Activated T-cell treated with anti-CD3 and anti-CD28 coated beads, Interleukin-2, amount 50 U/mL, for 1 hour (primary cell): ENCODE data around the gene FUS.
"Not testable (repeated sequence)": the region's sequence is repeated elsewhere in the genome, so short reads cannot be mapped to it uniquely, and the experiment has no call there.

Source experiments
- DNase-seq: peaks from one replicate; pipeline ENCODE4 v3.0.0-alpha.2; 2020

The FUS gene

DNA sequence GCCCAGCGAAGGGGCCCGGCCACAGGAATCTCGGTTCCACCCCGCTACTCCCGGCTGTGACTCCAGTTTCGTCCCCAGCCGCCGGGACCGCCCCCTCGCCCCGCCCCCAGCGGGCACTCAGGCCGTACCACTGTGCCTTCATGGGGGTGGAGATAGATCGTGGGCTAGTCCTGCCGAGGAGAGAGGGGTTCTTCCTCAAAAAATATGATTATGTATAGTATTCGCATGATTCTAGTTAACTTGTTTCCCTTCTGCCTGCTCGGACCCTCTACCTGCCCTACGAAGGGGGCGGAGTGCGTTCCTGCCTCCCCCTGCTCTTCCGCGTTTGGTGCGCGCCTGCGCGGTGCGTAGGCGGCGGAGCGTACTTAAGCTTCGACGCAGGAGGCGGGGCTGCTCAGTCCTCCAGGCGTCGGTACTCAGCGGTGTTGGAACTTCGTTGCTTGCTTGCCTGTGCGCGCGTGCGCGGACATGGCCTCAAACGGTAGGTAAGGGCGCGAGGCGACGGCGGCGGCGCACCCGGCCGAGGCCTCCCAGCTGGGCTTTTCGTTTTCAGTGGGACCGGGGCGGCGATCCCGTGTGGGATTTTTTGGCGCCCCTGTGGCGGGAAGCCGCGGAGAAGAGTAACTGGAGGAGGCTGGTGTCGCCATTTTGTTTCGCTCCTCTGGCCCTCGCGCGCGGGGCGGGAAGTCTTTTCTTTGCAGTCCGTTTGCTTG, at the start of gene FUS:
Gene FUS, plus strand, starts transcription at position 393 of the 713 bp plus-strand sequence. Its CDS starts 76 bp downstream, at position 469.
- DNase-seq, result peak; percentile 94

- DNase-seq, result no peak
These were observed 49.5 kb upstream of the FUS start for GRCh38 chr16:31130336-31130891.

GRCh38 chr16:31130899-31131298, 49.0 kb upstream of the FUS start:
- no peak for DNase-seq

GRCh38 chr16:31131416-31131815, 48.5 kb upstream of the FUS start:
- DNase-seq, result no peak

DNA sequence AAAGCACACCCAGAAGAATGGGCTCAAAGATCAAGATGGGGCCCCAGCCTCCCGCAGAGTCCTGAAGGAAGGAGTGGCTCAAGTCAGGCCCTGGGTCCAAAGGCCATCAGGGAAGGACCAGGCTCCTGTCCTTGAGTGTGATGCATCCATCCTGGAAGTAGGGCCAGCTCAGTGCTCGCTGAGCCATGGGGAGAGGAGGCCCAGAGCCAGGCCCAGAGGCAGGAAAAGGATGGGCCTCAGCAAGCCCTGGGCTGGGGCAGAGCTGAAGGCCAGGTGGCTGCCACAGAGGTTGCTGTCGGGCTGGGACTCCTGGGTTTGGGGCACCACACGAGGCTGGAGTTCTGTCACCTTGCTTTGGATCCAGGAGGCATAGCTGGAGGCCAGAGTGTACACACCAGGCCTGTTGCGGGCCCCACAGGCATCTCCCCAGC, 48.1 kb upstream of the FUS start:
- DNase-seq, result no peak

- DNase-seq, result no peak
These were observed 47.5 kb upstream of the FUS start for GRCh38 chr16:31132303-31132979.

DNA sequence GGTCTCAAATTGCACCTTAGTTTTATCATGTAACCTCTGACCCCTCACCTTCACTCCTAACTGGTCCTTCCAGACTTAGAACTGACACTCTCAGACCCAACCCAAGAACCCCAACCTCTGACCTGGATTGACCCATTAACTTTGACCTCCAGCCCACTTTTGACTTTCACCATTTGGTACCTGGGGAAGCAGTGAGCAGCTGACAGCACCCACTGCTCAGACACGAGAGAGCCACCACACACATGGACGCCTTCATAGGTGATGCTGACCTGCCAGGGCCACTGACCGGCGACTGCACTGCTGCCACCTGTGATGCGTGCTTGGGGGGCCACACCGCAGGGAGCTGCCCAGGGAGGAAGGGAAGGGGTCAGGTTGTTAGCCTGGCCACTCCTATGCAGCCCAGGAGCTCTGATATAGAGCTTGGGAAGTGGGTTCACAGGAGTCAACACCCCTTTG, 46.9 kb upstream of the FUS start:
- no peak for DNase-seq

DNA sequence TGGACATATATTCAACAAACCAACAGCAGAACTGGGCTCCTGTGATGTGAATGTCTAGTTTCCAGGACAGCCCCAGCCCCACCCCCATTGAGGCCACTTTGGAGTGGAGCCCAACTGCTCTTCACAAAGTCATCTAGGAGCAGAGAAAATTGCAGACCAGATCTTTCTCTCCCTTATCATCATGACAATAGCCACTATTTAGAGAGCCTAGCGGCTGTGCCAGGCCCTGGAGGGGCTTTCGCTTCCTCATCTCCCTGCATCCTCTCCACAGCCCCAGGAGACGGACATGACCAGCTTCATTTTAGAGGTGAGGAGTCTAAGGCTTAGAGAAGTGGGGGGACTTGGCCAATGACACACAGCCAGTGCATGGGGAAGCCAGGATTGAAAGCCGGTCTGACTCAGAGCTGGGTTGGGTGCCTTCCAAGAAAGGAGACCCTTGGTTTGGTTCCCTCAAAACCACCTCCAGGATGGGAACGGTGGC, 45.8 kb upstream of the FUS start:
- DNase-seq, result no peak

- DNase-seq, result no peak
These were observed 45.1 kb upstream of the FUS start for GRCh38 chr16:31134625-31135534.

DNA sequence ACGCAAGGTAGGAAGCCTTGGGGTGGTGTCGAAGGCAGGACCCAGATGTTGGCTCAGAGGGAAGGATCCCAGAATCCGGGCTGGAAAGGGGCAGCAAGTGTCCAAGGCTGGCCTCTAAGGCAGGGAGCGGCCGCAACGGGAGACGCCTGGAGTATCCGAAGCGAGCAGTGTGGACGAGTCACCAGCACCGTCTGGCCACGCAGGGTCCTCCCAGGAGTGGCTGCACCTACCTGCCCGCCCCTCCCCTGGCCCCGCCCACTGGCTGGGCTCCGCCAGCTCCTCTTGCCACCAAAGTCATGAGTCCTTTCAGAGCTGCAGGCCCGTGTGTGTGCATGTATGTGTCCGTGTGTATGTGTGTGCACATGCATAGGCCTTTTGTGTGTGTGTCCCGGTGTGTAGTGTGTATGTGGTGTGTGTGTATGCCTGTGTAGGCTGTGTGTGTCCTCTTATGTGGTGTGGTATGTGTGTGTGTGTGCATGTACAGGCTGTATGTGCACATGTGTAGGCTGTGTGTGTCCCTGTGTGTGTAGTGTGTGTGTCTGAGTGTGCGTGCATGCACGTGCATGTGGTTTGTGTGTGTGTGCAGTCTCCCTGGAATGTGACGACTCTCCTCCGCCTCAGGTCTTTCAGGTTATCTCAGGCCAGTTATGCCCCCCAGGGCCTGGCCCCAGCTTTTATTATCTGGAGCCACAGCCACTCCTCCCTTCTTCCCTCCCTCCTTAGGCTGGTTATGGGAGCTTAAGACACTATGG, 44.2 kb upstream of the FUS start, which contains the start of gene PRSS8:
Gene PRSS8, minus strand, starts transcription at position 193 of the 752 bp plus-strand sequence. CDS start 229 bp downstream, outside the sequence.
- no peak for DNase-seq

DNA sequence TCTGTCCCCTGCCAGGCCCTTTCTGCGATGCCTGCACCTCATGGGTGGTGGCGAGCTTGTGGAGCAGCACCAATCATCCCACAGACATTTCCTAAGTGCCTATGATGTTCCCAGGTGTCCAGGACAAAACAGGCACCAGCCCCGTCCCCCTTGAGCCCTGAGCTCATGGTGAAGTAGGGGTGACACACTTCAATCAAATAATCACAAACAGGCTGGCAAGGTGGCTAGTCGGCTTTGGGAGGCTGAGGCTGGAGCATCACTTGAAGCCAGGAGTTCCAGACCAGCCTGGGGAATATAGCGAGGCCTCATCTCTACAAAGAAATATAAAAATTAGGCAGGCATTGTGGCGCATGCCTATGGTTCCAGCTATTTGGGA, 43.7 kb upstream of the FUS start:
- DNase-seq, result no peak

DNA sequence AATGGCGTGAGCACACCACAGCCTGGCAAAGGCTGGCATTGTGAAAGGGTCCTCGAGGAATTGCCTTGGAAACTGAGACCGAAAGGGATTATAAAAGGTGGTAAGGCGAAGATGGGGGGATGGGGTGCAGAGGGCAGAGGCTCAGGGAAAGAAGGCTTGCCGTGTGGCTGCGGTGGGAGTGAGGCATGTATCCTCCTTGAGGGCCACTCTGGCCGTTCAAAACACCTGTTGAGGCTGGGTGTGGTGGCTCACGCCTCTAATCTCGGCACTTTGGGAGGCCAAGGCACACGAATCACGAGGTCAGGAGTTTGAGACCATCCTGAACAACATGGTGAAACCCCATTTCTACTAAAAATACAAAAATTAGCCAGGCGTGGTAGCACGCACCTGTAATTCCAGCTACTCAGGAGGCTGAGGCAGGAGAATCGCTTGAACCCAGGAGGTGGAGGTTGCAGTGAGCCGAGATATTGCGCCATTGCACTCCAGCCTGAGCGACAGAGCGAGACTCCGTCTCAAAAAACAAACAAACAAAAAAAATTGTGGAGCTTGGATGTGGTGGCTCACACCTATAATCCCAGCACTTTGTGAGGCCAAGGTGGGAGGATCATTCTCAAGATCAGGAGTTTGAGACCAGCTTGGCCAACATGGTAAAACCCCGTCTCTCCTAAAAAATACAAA, 43.0 kb upstream of the FUS start:
- DNase-seq, result not testable (repeated sequence)

- no peak for DNase-seq
These were observed 41.0 kb upstream of the FUS start for GRCh38 chr16:31138621-31139578.

- DNase-seq, result not testable (repeated sequence)
These were observed 38.9 kb upstream of the FUS start for GRCh38 chr16:31141071-31141469.

DNA sequence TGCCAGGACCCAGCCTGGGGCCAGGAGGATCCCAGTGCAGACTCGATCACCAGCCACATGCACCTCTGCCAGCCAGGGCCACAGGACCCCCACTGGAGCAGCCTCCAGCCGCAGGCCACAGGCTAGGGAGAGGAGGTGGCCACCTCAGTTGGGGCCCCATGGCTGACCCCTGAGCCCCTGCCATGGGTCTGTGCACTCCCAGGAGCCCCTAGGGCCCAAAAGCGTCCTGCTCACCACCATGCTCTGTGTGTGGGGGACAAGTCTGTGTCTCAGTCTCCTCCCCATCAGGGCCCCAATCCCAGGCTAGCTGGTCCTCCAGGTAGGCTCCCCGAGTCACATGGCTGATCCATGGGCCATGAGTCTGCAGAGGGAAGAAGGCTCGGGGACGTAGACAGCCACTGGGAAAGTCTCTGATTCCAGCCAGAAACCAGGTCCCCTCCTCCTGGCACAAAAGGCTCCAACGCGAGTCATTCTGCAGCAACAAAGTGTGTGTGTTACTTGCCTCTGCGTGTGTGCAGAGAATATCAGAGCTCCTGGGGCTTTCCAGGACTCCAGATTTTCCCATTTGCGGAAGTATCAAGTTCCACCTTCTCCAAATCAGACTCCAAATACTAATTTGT, 38.3 kb upstream of the FUS start:
- DNase-seq, result peak; percentile 33

GRCh38 chr16:31142109-31143010, 37.6 kb upstream of the FUS start:
- peak; percentile 94 for DNase-seq

GRCh38 chr16:31143011-31143693, 36.8 kb upstream of the FUS start:
- no peak for DNase-seq

- no peak for DNase-seq
These were observed 36.2 kb upstream of the FUS start for GRCh38 chr16:31143694-31144148.
